AG04450 (cell line): ENCODE measurements around the gene FCHSD2. TPM values are rescaled to one million over a fixed set of nuclear protein-coding genes. Genes with fewer than 3 reads are reported as not detected.

Experiments used
- CTCF ChIA-PET: fragments of 300-600, 350-600 bp; formaldehyde crosslinking; extraction: SDS; loops from one replicate; lab custom pipeline; 2022; ENCODE audit warnings: antibody characterized with exemption, inconsistent platforms; lab: Charles Lee
- POLR2A ChIA-PET: fragments of 350-600 bp; formaldehyde crosslinking; extraction: SDS; loops from one replicate; lab custom pipeline; 2021; ENCODE audit warnings: antibody characterized with exemption, inconsistent platforms; lab: Yijun Ruan, JAX
- DNase-seq: peaks from one replicate; pipeline ENCODE4 v3.0.0-alpha.2; 2011; ENCODE audit warnings: low read depth, low spot score
- H3K27ac ChIP-seq: one replicate; pipeline ENCODE4 v1.5.1; 2012; ENCODE audit warnings: low read depth, low read length, control low read depth
- H3K27me3 ChIP-seq: one replicate; pipeline ENCODE4 v1.6.0; 2012; ENCODE audit warnings: low read length; ENCODE audit not compliant: control insufficient read depth, insufficient read depth
- H3K4me3 ChIP-seq: 2 replicates; pipeline ENCODE4 v1.5.1; 2011; ENCODE audit warnings: mild to moderate bottlenecking, low read depth, low read length, control low read depth
- H3K9me3 ChIP-seq: 2 replicates; pipeline ENCODE4 v1.5.1; 2012; ENCODE audit warnings: low read length; ENCODE audit not compliant: control insufficient read depth, insufficient read depth
- CTCF ChIP-seq: IDR thresholded peaks from 2 replicates; pipeline ENCODE4 v1.5.1; 2011; ENCODE audit warnings: low read depth, low read length, control low read depth, inconsistent platforms
- polyA plus RNA-seq: library from polyadenylated mRNA; depleted of rRNA; stranded (reverse); fragments of >200 nt; gene quantifications from 2 replicates; pipeline ENCODE4 v1.2.3, GENCODE V29; 2011

FCHSD2 gene
- polyA plus RNA-seq, 1 experiment: 24.7 TPM

GRCh38 chr11:72834905-72835304 lies 307.2 kb downstream of the FCHSD2 start:
- H3K27ac ChIP-seq: no peak overlapping the region
- no peaks in the 10 kb centered on the region for H3K27me3 ChIP-seq
- H3K9me3 ChIP-seq: no peaks in the 10 kb centered on the region
- CTCF ChIA-PET: interaction anchor here (0.9 to 5.7 kb wide), 2 partner anchors 308 to 344 kb away, joined by 3 to 153 read pairs; no protein-coding TSS in a partner anchor
- POLR2A ChIA-PET: no interaction called here
- DNase-seq: no peak
- TF ChIP-seq CTCF: no peak
- H3K4me3 ChIP-seq: no peak overlapping the region

GRCh38 chr11:72833811-72834493 lies 308.2 kb downstream of the FCHSD2 start:
- no peak overlapping the region for H3K4me3 ChIP-seq
- H3K9me3 ChIP-seq: no peaks in the 10 kb centered on the region
- CTCF ChIA-PET: interaction anchor here (0.7 to 5.7 kb wide), 4 partner anchors 308 to 403 kb away, joined by 3 to 153 read pairs (median 6); partner anchors contain the start of gene FCHSD2
- DNase-seq: no peak
- no peak overlapping the region for H3K27ac ChIP-seq
- POLR2A ChIA-PET: no interaction called here
- TF ChIP-seq CTCF: no peak
- H3K27me3 ChIP-seq: no peaks in the 10 kb centered on the region

GRCh38 chr11:72833083-72833733 lies 308.9 kb downstream of the FCHSD2 start:
- ChIA-PET POLR2A (no interaction called here), CTCF (interaction anchor here (0.7 to 5.7 kb wide), 7 partner anchors 13 to 456 kb away, joined by 3 to 153 read pairs (median 8); partner anchors contain the start of gene FCHSD2)
- Histone ChIP-seq H3K4me3 (no peak overlapping the region), H3K27ac (no peak overlapping the region), H3K9me3 (no peaks in the 10 kb centered on the region), H3K27me3 (no peaks in the 10 kb centered on the region)
- DNase-seq: no peak
- TF ChIP-seq CTCF: no peak

GRCh38 chr11:72832301-72833082 lies 309.6 kb downstream of the FCHSD2 start:
- Histone ChIP-seq H3K27ac (no peak overlapping the region), H3K27me3 (no peaks in the 10 kb centered on the region), H3K4me3 (no peak overlapping the region), H3K9me3 (no peaks in the 10 kb centered on the region)
- no peak for DNase-seq
- CTCF ChIA-PET: interaction anchor here (0.6 to 5.7 kb wide), 24 partner anchors 8 to 465 kb away, joined by 3 to 153 read pairs (median 4); partner anchors contain the start of gene FCHSD2
- TF ChIP-seq CTCF: no peak
- POLR2A ChIA-PET: interaction anchor here (1.0 kb wide), 1 partner anchor 8 kb away, joined by 10 read pairs; no protein-coding TSS in a partner anchor
